Choroid plexus epithelial cell (primary cell): Measurements from ENCODE around the gene LIMS1.
"Not testable (repeated sequence)": the region's sequence is repeated elsewhere in the genome, so short reads cannot be mapped to it uniquely, and the experiment has no call there.

ENCODE experiments used
- DNase-seq: peaks from one replicate; pipeline ENCODE4 v3.0.0-alpha.2; 2010; ENCODE audit warnings: low read depth
- H3K4me3 ChIP-seq: 2 replicates; pipeline ENCODE4 v1.5.1; 2011; ENCODE audit warnings: low read depth, mild to moderate bottlenecking, control low read depth, low read length, moderate library complexity
- TF ChIP-seq, protein P1 (sequence below): conservative IDR thresholded peaks from 2 replicates; pipeline ENCODE4 v1.5.1; 2011; ENCODE audit warnings: low read depth, mild to moderate bottlenecking, control low read depth, inconsistent platforms, low read length, moderate library complexity

Gene LIMS1

DNA sequence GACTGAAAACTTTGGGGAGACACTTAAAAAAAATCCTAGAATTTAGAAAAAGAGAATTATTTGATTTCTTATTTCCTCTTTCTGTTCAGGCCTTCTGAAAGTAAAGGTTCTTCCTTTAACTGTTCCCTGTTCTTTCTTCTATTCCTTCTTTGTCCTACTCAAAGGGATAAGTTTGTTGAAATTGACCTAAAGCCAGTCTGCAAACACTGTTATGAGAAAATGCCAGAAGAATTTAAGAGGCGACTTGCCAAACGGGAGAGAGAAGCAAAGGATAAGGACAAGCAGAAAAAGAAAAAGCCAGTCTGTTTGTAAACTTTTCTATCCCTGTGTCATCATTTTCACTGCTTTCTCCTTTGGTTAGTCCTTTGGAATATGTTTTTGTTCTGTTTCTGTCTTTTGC is 146.5 kb downstream of the LIMS1 start:
- DNase-seq, H3K4me3 ChIP-seq: not testable (repeated sequence)

GRCh38 chr2:108688818-108689756 is 154.8 kb downstream of the LIMS1 start:
- not testable (repeated sequence) for DNase-seq, H3K4me3 ChIP-seq

DNA sequence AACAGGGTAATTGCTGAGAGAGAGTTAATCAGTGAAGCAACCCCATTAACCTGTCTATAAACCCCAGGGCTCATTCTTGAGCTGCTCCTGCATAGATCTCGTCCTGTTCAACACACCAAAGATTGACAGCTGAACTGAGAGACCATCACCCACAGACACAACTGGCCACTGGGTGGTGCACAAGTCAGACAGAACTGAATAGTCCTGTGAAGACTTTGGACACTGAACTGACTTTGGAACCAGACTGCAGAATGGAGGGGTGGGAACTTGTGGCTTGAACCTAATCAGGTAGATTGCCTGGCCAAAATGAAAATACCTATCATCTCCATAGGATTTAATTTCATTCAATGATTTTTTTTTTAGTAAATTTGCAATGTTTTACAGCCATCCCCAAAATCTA is 155.7 kb downstream of the LIMS1 start:
- DNase-seq = peak; percentile 15
- H3K4me3 ChIP-seq = not testable (repeated sequence)

- H3K4me3 ChIP-seq = no peak overlapping the region
- TF ChIP-seq, protein P1, sequence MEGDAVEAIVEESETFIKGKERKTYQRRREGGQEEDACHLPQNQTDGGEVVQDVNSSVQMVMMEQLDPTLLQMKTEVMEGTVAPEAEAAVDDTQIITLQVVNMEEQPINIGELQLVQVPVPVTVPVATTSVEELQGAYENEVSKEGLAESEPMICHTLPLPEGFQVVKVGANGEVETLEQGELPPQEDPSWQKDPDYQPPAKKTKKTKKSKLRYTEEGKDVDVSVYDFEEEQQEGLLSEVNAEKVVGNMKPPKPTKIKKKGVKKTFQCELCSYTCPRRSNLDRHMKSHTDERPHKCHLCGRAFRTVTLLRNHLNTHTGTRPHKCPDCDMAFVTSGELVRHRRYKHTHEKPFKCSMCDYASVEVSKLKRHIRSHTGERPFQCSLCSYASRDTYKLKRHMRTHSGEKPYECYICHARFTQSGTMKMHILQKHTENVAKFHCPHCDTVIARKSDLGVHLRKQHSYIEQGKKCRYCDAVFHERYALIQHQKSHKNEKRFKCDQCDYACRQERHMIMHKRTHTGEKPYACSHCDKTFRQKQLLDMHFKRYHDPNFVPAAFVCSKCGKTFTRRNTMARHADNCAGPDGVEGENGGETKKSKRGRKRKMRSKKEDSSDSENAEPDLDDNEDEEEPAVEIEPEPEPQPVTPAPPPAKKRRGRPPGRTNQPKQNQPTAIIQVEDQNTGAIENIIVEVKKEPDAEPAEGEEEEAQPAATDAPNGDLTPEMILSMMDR = no peak
Measured at GRCh38 chr2:108691447-108691846, 157.2 kb downstream of the LIMS1 start.

GRCh38 chr2:108701208-108701607 is 166.9 kb downstream of the LIMS1 start:
- DNase-seq = no peak
- no peak overlapping the region for H3K4me3 ChIP-seq
- TF ChIP-seq, protein P1 = no peak

More at GRCh38 chr2:108691447-108691846, 157.2 kb downstream of the LIMS1 start:
- DNase-seq = no peak

- no peak overlapping the region for H3K4me3 ChIP-seq
- TF ChIP-seq, protein P1 = no peak
- no peak for DNase-seq
Measured at GRCh38 chr2:108701806-108702205, 167.5 kb downstream of the LIMS1 start.

DNA sequence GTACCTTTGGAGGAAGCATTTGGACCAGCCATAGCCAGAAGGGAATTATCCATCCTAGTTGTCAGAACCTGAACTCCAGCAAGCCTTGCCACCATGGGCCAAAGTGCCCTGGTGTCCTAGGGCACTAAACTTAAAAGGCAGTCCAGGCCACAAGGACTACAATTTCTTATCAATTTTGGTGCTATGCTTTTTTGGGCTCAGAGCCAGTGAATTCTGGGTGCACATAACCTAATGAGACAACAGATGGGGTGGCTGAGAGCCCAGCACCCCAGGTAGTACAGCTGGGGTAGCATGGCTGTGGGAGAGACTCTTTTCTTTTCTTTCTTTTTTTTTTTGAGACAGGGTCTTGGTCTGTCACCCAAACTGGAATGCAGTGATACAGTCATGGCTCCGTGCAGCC is 170.6 kb downstream of the LIMS1 start:
- H3K4me3 ChIP-seq = no peak overlapping the region
- no peak for DNase-seq
- TF ChIP-seq, protein P1 = no peak

DNA sequence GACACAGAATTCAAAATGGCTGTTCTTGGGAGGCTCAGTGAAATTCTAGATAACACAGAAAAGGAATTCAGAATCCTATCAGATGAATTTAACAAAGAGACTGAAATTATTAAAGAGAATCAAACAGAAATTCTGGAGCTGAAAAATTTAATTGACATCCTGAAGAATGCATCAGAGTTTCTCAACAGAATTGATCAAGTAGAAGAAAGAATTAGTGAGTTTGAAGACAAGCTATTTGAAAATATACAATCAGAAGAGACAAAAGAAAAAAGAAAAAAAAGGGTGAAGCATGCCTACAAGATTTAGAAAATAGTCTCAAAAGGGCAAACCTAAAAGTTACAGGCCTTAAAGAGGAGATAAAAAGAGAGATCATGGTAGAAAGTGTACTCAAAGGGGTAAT is 173.0 kb downstream of the LIMS1 start:
- H3K4me3 ChIP-seq = no peak overlapping the region
- TF ChIP-seq, protein P1 = no peak

GRCh38 chr2:108716971-108717370 is 182.7 kb downstream of the LIMS1 start:
- not testable (repeated sequence) for H3K4me3 ChIP-seq, DNase-seq

More for the DNA sequence above, 173.0 kb downstream of the LIMS1 start:
- DNase-seq = no peak
